ENCODE measurements around the gene MAN2A1. TPM values are rescaled to one million over a fixed set of nuclear protein-coding genes. Genes with fewer than 3 reads are reported as not detected.

The MAN2A1 gene
- total RNA-seq, 1 donor from 2014 or later: 38.8 TPM

GRCh38 chr5:109784687-109785086, 95.0 kb downstream of the MAN2A1 start:
- H3K4me1 Mint-ChIP-seq (ENCODE audit: low read depth): peaks cover 26% of the 10 kb centered on the region
- intact Hi-C loops (cut with micrococcal nuclease): loop anchor here (5.0 kb wide), 2 partner anchors 78 to 97 kb away; partner anchors contain the start of gene MAN2A1
- no peak overlapping the region for H3K27ac Mint-ChIP-seq
- H3K4me3 Mint-ChIP-seq: no peak overlapping the region
- H3K9me3 Mint-ChIP-seq: no peaks in the 10 kb centered on the region
- no peak for DNase-seq (ENCODE audit: low spot score)
- peaks cover 21% of the 10 kb centered on the region for H3K36me3 Mint-ChIP-seq (ENCODE audit: low read depth)
- H3K27me3 Mint-ChIP-seq (ENCODE audit: insufficient read depth): no peaks in the 10 kb centered on the region

DNA sequence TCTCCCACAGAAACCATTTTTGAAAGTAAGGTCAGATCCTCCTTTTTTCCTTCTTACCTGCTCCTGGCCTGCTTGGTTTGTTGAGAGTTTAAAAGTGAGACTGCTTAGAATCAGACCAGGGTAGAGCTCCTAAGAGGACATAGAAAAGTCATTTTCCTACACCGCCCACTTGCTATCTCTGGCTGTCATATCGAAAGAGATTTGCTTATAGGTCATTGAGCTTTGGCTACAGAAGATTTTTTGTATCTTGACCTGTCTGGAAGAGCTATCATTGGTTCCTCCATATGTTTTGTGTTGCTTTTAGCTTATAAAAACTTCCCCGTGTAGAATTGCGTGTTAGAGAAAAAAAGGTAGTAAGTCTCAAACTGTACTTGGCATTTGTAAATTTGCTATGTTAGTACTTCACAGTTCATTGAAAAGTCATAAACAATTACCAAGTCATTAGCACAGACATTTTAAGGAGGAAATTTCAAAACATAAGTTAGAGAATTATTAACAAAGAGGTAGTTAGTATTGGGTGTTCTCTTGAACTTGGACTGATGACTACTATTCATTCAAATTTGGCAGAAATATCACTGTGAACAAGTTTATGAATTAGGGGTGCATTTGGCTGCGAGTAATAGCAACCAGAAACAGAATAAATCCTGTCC, 96.6 kb downstream of the MAN2A1 start:
- no peaks in the 10 kb centered on the region for H3K9me3 Mint-ChIP-seq
- no peak overlapping the region for H3K27ac Mint-ChIP-seq
- intact Hi-C loops (cut with micrococcal nuclease): loop anchor here (5.0 kb wide), 2 partner anchors 76 to 99 kb away; partner anchors contain the start of gene MAN2A1
- no peaks in the 10 kb centered on the region for H3K27me3 Mint-ChIP-seq (ENCODE audit: insufficient read depth)
- H3K4me3 Mint-ChIP-seq: no peak overlapping the region
- H3K4me1 Mint-ChIP-seq (ENCODE audit: low read depth): peaks cover 26% of the 10 kb centered on the region
- peaks cover 22% of the 10 kb centered on the region for H3K36me3 Mint-ChIP-seq (ENCODE audit: low read depth)
- no peak for DNase-seq (ENCODE audit: low spot score)

DNA sequence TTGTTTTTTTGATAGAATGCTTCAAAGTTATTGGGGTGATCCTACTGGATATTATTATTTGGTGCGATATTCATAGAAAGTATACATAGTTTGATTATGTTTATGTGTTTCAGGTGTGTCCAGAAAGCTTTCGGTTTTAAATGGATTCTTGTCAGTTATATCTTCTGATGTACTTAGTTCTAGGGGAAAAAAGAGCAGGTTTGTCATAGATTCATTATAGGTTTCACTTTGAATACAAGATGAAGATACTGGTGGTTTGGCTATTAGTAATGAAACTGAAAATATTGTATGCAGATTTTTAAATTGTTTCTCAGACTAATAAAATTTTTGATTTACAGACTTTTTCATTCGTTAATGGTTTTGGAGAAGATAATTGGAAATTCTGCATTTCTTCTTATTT, 98.9 kb downstream of the MAN2A1 start:
- no peak for DNase-seq (ENCODE audit: low spot score)
- H3K27me3 Mint-ChIP-seq (ENCODE audit: insufficient read depth): no peaks in the 10 kb centered on the region
- no peak overlapping the region for H3K27ac Mint-ChIP-seq
- H3K4me3 Mint-ChIP-seq: no peak overlapping the region
- peaks cover 26% of the 10 kb centered on the region for H3K4me1 Mint-ChIP-seq (ENCODE audit: low read depth)
- H3K9me3 Mint-ChIP-seq: peaks cover 5% of the 10 kb centered on the region
- peaks cover 30% of the 10 kb centered on the region for H3K36me3 Mint-ChIP-seq (ENCODE audit: low read depth)
- intact Hi-C loops (cut with micrococcal nuclease): loop anchor here (5.0 kb wide), 2 partner anchors 74 to 101 kb away; partner anchors contain the start of gene MAN2A1

GRCh38 chr5:109792613-109793012, 102.9 kb downstream of the MAN2A1 start:
- Mint-ChIP-seq H3K9me3 (peaks cover 5% of the 10 kb centered on the region), H3K4me1 (ENCODE audit: low read depth) (peaks cover 8% of the 10 kb centered on the region)

DNA sequence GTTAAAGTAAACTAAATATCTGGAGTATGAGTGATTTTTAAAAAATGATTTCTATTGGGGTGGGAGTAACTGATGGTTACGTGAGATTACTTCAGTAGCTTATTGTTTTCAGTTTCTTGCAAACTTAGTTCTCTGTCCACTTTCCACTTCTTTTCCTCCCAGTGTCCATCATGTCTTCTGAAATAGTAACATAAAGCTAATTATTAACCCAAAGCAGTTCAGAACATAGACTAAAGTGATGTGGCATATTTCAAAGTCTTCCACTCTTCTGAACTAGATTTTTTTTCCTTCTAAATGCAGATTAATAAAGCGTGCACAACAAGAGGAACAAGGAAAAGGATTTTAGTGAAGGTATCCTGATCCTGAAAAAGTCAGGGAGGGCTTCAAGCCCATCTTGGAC, 114.1 kb downstream of the MAN2A1 start:
- H3K4me1 Mint-ChIP-seq (ENCODE audit: low read depth): no peaks in the 10 kb centered on the region
- no peak overlapping the region for H3K27ac Mint-ChIP-seq
- H3K4me3 Mint-ChIP-seq: no peak overlapping the region
- H3K9me3 Mint-ChIP-seq: peaks cover 4% of the 10 kb centered on the region
- peaks cover 22% of the 10 kb centered on the region for H3K36me3 Mint-ChIP-seq (ENCODE audit: low read depth)
- H3K27me3 Mint-ChIP-seq (ENCODE audit: insufficient read depth): no peaks in the 10 kb centered on the region
- intact Hi-C loops (cut with micrococcal nuclease): no loop called here
- no peak for DNase-seq (ENCODE audit: low spot score)

More at GRCh38 chr5:109792613-109793012, 102.9 kb downstream of the MAN2A1 start:
- Mint-ChIP-seq H3K27me3 (ENCODE audit: insufficient read depth) (no peaks in the 10 kb centered on the region), H3K36me3 (ENCODE audit: low read depth) (peaks cover 42% of the 10 kb centered on the region), H3K4me3 (no peak overlapping the region), H3K27ac (no peak overlapping the region)
- DNase-seq (ENCODE audit: low spot score): no peak
- intact Hi-C loops (cut with micrococcal nuclease): no loop called here

GRCh38 chr5:109805472-109805871, 115.7 kb downstream of the MAN2A1 start:
- H3K36me3 Mint-ChIP-seq (ENCODE audit: low read depth): peaks cover 22% of the 10 kb centered on the region
- H3K27me3 Mint-ChIP-seq (ENCODE audit: insufficient read depth): no peaks in the 10 kb centered on the region
- H3K9me3 Mint-ChIP-seq: no peaks in the 10 kb centered on the region
- intact Hi-C loops (cut with micrococcal nuclease): no loop called here
- no peak overlapping the region for H3K27ac Mint-ChIP-seq
- H3K4me3 Mint-ChIP-seq: no peak overlapping the region
- DNase-seq (ENCODE audit: low spot score): no peak
- H3K4me1 Mint-ChIP-seq (ENCODE audit: low read depth): peaks cover 7% of the 10 kb centered on the region

DNA sequence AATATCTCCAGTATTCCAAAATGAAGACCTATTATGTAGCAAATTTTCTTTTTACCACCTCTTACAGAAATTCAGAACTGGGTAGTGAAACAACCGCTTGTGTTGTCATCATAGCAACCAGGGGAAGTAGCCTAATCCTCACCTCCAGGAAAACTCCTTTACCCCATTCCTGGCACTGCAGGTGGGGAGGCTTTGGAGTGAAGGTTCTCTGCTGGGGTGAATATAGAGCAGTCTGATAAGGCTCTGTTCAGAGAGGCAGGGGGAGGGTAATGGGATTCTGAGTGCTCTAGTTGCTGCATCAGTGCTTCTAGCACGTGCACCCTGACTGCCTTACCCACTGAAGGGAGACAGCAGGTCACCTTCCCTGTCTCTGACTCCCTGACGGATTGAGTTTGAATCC, 116.2 kb downstream of the MAN2A1 start:
- peaks cover 22% of the 10 kb centered on the region for H3K36me3 Mint-ChIP-seq (ENCODE audit: low read depth)

GRCh38 chr5:109812698-109813097, 123.0 kb downstream of the MAN2A1 start:
- H3K4me1 Mint-ChIP-seq (ENCODE audit: low read depth): peaks cover 13% of the 10 kb centered on the region
- no peaks in the 10 kb centered on the region for H3K9me3 Mint-ChIP-seq
- H3K4me3 Mint-ChIP-seq: no peak overlapping the region
- intact Hi-C loops (cut with micrococcal nuclease): no loop called here
- no peaks in the 10 kb centered on the region for H3K27me3 Mint-ChIP-seq (ENCODE audit: insufficient read depth)
- DNase-seq (ENCODE audit: low spot score): no peak
- peaks cover 31% of the 10 kb centered on the region for H3K36me3 Mint-ChIP-seq (ENCODE audit: low read depth)
- no peak overlapping the region for H3K27ac Mint-ChIP-seq

More for the DNA sequence above, 116.2 kb downstream of the MAN2A1 start:
- Mint-ChIP-seq H3K27me3 (ENCODE audit: insufficient read depth) (no peaks in the 10 kb centered on the region), H3K9me3 (no peaks in the 10 kb centered on the region), H3K27ac (no peak overlapping the region), H3K4me3 (no peak overlapping the region), H3K4me1 (ENCODE audit: low read depth) (peaks cover 8% of the 10 kb centered on the region)
- no peak for DNase-seq (ENCODE audit: low spot score)
- intact Hi-C loops (cut with micrococcal nuclease): no loop called here

GRCh38 chr5:109816732-109817131, 127.0 kb downstream of the MAN2A1 start:
- Mint-ChIP-seq H3K27me3 (ENCODE audit: insufficient read depth) (no peaks in the 10 kb centered on the region), H3K4me3 (no peak overlapping the region), H3K36me3 (ENCODE audit: low read depth) (peaks cover 23% of the 10 kb centered on the region), H3K9me3 (no peaks in the 10 kb centered on the region), H3K4me1 (ENCODE audit: low read depth) (peaks cover 5% of the 10 kb centered on the region), H3K27ac (no peak overlapping the region)
- DNase-seq (ENCODE audit: low spot score): no peak
- intact Hi-C loops (cut with micrococcal nuclease): no loop called here

GRCh38 chr5:109819878-109820277, 130.2 kb downstream of the MAN2A1 start:
- no peaks in the 10 kb centered on the region for H3K9me3 Mint-ChIP-seq
- no peaks in the 10 kb centered on the region for H3K27me3 Mint-ChIP-seq (ENCODE audit: insufficient read depth)
- no peaks in the 10 kb centered on the region for H3K4me1 Mint-ChIP-seq (ENCODE audit: low read depth)
- H3K4me3 Mint-ChIP-seq: no peak overlapping the region
- DNase-seq (ENCODE audit: low spot score): no peak
- intact Hi-C loops (cut with micrococcal nuclease): no loop called here
- H3K27ac Mint-ChIP-seq: no peak overlapping the region
- peaks cover 24% of the 10 kb centered on the region for H3K36me3 Mint-ChIP-seq (ENCODE audit: low read depth)

GRCh38 chr5:109823597-109823996, 133.9 kb downstream of the MAN2A1 start:
- H3K36me3 Mint-ChIP-seq (ENCODE audit: low read depth): peaks cover 36% of the 10 kb centered on the region
- no peaks in the 10 kb centered on the region for H3K4me1 Mint-ChIP-seq (ENCODE audit: low read depth)
- intact Hi-C loops (cut with micrococcal nuclease): no loop called here
- no peak overlapping the region for H3K27ac Mint-ChIP-seq
- H3K4me3 Mint-ChIP-seq: no peak overlapping the region
- H3K27me3 Mint-ChIP-seq (ENCODE audit: insufficient read depth): no peaks in the 10 kb centered on the region
- no peak for DNase-seq (ENCODE audit: low spot score)
- no peaks in the 10 kb centered on the region for H3K9me3 Mint-ChIP-seq

- H3K27ac Mint-ChIP-seq: no peak overlapping the region
- H3K36me3 Mint-ChIP-seq (ENCODE audit: low read depth): peaks cover 48% of the 10 kb centered on the region
- no peaks in the 10 kb centered on the region for H3K27me3 Mint-ChIP-seq (ENCODE audit: insufficient read depth)
- no peaks in the 10 kb centered on the region for H3K9me3 Mint-ChIP-seq
- intact Hi-C loops (cut with micrococcal nuclease): no loop called here
- no peaks in the 10 kb centered on the region for H3K4me1 Mint-ChIP-seq (ENCODE audit: low read depth)
- H3K4me3 Mint-ChIP-seq: no peak overlapping the region
- no peak for DNase-seq (ENCODE audit: low spot score)
These were observed 135.7 kb downstream of the MAN2A1 start for GRCh38 chr5:109825450-109825849.

DNA sequence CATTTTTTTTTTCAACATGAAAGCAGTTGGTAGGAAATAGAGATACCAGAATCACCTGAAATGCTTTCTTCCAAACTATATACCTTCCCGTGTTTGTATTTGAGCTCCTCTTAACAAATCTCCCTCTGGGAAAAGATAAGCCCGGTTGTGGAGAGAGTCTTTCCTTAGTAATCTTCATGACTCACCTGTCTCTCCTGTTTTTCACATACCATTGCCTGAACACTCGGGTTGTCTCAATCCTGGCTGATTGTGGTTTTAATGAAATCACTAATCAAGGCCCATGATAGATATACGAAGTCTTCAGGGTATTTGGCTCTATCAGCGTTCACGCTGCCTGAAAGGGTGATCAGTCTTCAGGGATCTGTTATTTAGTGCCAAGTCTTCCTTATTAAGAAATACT, 136.7 kb downstream of the MAN2A1 start:
- H3K36me3 Mint-ChIP-seq (ENCODE audit: low read depth): peaks cover 51% of the 10 kb centered on the region
- no peak overlapping the region for H3K4me3 Mint-ChIP-seq
- no peaks in the 10 kb centered on the region for H3K9me3 Mint-ChIP-seq
- no peak overlapping the region for H3K27ac Mint-ChIP-seq
- intact Hi-C loops (cut with micrococcal nuclease): no loop called here
- no peaks in the 10 kb centered on the region for H3K4me1 Mint-ChIP-seq (ENCODE audit: low read depth)
- H3K27me3 Mint-ChIP-seq (ENCODE audit: insufficient read depth): no peaks in the 10 kb centered on the region
- no peak for DNase-seq (ENCODE audit: low spot score)

DNA sequence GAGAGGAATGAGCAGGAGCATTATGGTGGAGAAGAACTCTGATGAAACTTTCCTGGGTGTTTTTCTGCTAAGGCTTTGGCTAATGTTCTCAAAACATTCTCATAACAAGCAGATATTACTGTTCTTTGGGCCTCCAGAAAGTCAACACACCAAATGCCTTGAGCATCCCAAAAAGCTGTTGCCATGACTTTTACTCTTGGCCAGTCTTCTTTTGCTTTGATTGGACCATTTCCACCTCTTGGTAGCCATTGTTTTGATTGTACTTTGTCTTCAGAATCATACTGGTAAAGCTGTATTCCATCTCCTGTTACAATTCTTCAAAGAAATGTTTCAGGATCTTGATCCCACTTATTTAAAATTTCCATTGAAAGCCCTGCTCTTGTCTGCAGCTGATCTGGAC, 139.6 kb downstream of the MAN2A1 start:
- no peaks in the 10 kb centered on the region for H3K27me3 Mint-ChIP-seq (ENCODE audit: insufficient read depth)
- no peak overlapping the region for H3K4me3 Mint-ChIP-seq
- H3K4me1 Mint-ChIP-seq (ENCODE audit: low read depth): peaks cover 6% of the 10 kb centered on the region
- intact Hi-C loops (cut with micrococcal nuclease): no loop called here
- H3K9me3 Mint-ChIP-seq: peaks cover 4% of the 10 kb centered on the region
- no peak for DNase-seq (ENCODE audit: low spot score)
- H3K27ac Mint-ChIP-seq: no peak overlapping the region
- peaks cover 48% of the 10 kb centered on the region for H3K36me3 Mint-ChIP-seq (ENCODE audit: low read depth)
